GM10266 (cell line): ENCODE data around the gene COX7B.
A peak's percentile ranks its signal among the peaks of the same experiment; 100 is the strongest.
"Not testable (repeated sequence)": the region's sequence is repeated elsewhere in the genome, so short reads cannot be mapped to it uniquely, and the experiment has no call there.

Source experiments
- DNase-seq: peaks from one replicate; pipeline ENCODE4 v3.0.0; 2012; ENCODE audit errors: extremely low spot score
- TF ChIP-seq, protein P1 (sequence below): IDR thresholded peaks from 2 replicates; pipeline ENCODE4 v1.5.1; 2012; ENCODE audit warnings: mild to moderate bottlenecking, low read depth; ENCODE audit not compliant: control insufficient read depth, insufficient read depth; ENCODE audit errors: missing control alignments

COX7B gene

DNA sequence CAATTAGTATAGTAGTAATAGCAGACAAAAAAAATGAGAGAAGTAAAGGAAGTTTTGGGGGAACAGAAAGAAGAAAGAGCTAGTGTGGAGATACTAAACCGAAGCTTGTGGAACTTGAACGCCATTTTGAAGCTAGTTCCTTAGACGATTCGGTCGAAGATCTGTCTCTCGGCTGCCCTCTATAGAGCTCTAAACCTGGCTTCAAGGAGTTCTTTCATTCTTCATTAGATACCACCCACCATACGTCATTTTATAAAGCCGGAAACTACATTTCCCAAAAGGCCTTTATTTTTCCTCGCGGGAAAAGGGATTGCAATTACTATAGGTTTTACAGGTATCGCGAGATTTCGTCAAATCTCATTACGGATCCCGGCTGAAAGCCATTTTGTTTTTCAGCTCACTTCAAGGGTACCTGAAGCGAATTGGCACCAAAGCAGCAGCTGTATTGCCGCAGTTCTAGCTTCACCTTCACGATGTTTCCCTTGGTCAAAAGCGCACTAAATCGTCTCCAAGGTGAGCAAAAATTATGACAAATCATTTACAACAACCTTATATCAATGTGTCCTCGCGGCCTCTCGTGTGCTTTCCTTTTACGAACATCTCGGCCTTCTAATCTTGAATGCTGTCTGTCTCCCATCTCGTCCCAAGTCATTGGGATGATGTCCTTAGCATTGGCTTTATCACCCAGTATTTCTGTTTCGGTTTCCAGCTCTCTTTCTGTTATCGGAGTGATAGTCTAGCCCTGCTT is at the start of gene COX7B:
Gene COX7B, plus strand, starts transcription at position 388 of the 748 bp plus-strand sequence. Its CDS starts 86 bp downstream, at position 474.
- TF ChIP-seq, protein P1, sequence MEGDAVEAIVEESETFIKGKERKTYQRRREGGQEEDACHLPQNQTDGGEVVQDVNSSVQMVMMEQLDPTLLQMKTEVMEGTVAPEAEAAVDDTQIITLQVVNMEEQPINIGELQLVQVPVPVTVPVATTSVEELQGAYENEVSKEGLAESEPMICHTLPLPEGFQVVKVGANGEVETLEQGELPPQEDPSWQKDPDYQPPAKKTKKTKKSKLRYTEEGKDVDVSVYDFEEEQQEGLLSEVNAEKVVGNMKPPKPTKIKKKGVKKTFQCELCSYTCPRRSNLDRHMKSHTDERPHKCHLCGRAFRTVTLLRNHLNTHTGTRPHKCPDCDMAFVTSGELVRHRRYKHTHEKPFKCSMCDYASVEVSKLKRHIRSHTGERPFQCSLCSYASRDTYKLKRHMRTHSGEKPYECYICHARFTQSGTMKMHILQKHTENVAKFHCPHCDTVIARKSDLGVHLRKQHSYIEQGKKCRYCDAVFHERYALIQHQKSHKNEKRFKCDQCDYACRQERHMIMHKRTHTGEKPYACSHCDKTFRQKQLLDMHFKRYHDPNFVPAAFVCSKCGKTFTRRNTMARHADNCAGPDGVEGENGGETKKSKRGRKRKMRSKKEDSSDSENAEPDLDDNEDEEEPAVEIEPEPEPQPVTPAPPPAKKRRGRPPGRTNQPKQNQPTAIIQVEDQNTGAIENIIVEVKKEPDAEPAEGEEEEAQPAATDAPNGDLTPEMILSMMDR, result peak; percentile 42
- peak; percentile 44 for DNase-seq

DNA sequence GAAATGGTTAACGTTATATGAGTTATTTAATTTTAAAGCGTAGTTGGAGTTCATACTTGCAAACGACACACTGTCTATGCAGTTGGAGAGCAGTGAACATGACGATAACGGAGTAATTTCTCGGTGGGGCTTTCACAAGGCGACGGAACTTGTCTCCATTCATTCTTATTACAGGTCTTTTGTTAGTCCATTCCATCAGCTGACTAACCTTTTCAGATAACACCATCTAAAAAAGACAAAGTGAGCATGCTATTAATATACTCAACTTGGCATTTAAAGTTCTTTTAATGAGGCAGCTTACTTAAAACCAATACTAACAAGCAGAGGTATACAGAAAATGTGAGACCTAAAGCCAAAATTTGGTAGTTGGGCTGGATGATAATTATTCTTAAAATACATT is 23.9 kb upstream of the COX7B start:
- TF ChIP-seq, protein P1, result no peak
- DNase-seq, result no peak

DNA sequence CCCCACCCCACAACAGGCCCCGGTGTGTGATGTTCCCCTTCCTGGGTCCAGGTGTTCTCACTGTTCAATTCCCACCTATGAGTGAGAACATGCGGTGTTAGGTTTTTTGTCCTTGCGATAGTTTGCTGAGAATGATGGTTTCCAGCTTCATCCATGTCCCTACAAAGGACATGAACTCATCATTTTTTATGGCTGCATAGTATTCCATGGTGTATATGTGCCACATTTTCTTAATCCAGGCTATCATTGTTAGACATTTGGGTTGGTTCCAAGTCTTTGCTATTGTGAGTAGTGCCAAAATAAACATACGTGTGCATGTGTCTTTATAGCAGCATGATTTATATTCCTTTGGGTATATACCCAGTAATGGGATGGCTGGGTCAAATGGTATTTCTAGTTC is 17.9 kb upstream of the COX7B start:
- not testable (repeated sequence) for DNase-seq

- TF ChIP-seq, protein P1, result no peak
- DNase-seq, result no peak
Observed at GRCh38 chrX:77892887-77893286, 6.4 kb upstream of the COX7B start.

DNA sequence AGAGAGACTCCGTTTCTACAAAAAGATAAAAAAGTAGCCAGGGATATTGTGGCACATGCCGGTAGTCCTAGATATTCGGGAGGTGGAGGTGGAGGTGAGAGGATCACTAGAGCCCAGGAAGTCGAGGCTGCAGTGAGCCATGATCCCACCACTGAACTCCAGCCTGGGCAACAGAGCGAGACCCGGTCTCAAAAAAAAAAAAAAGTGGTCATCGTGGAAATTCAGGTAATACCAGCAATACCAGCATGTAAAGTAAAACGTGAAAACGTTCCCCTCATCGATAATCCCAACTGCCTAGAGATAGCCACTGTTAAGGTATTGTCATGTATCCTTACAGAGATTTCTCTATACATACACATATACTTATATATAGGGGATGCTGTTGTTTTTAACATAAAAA is 5.6 kb upstream of the COX7B start:
- TF ChIP-seq, protein P1, result no peak
- DNase-seq, result no peak

DNA sequence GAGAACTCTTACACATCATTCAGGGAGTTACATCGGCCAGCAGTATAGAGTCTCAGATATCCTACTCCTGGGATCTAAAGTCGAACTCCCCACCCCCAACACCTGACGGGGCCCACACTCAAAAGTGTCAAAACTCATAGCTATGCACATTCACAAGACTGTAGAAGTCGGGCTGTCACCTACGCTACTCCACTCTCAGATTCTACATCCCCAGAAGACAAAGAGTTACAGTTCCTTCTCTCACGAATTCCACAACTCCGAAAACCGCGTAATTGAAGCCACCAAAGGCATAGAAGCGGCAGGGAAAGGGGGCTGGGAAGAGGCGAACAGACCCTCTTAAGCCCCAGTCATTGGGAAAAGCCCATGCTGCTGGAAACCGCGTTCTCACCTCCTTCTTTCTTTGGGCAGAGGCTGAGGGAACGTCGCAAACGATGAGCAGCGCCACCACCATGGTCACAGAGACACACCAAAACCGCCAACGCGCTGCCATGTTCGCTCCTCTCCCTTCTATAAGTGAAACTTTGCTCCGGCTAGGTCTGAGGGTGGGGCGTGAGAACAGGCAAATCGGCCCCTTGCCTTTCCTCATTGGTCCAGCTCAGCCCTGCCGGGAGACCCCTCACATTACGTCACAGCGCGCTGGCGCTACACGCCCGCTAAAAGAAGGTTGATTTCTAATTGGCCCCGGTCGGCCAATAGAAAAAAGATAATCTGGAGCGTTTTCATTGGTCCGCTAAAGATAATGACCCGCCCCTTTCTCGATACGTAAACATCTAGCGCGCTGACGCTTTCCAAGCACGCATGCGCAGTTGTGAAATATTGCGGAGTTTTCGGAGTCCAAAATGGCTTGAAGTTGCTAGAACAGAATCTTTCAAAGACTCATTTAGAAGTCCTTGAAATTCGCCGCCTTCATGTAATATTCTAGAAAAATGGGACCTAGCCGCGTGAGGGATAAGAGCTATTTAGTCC is 4.1 kb upstream of the COX7B start, which contains the start of gene MAGT1:
Gene MAGT1, minus strand, starts transcription at position 515 of the 966 bp plus-strand sequence. Its CDS starts 25 bp downstream, at position 490.
- peak; percentile 69 for DNase-seq
- TF ChIP-seq, protein P1, result peak; percentile 24

- TF ChIP-seq, protein P1, result no peak
- DNase-seq, result no peak
Observed at GRCh38 chrX:77900688-77901087, 1.4 kb downstream of the COX7B start.
